H1 (cell line): ENCODE results near the gene EIPR1. TPM values are rescaled to one million over a fixed set of nuclear protein-coding genes. Genes with fewer than 3 reads are reported as not detected.

Experiments used
- CTCF ChIA-PET: fragments of 300-600 bp; sonication (Branson Sonifier 250); formaldehyde crosslinking; loops from one replicate; lab custom pipeline; 2021; ENCODE audit not compliant: partially characterized antibody; lab: Charles Lee
- POLR2A ChIA-PET: fragments of 300-600 bp; sonication (Branson Sonifier 250); formaldehyde crosslinking; loops from one replicate; lab custom pipeline; 2021; ENCODE audit warnings: inconsistent platforms; ENCODE audit not compliant: partially characterized antibody; lab: Charles Lee
- DNase-seq, 2 experiments: peaks; one replicate each; pipeline versions ENCODE4 v3.0.0 to v3.0.0-alpha.2; 2010 to 2022; ENCODE audit warnings: low spot score in 2 of 2, low read depth in 1 of 2, mixed read lengths in 1 of 2
- FAIRE-seq: peaks from 2 replicates; lab custom pipeline; 2011; peaks lifted over from hg19 to GRCh38; lab: Jason Lieb, UNC
- H2AFZ ChIP-seq: 2 replicates; pipeline ENCODE4 v1.8.1; 2012; ENCODE audit warnings: low read length, inconsistent platforms
- H2AK5ac ChIP-seq: 2 replicates; pipeline ENCODE4 v1.6.1; 2013; ENCODE audit warnings: low read depth, low read length
- H2BK120ac ChIP-seq: replicated peaks from 2 replicates; pipeline ENCODE3; 2013; ENCODE audit warnings: low read depth, low read length, inconsistent platforms
- H2BK12ac ChIP-seq: 2 replicates; pipeline ENCODE4 v1.6.1; 2013; ENCODE audit warnings: low read depth, low read length
- H2BK15ac ChIP-seq: 2 replicates; pipeline ENCODE4 v1.6.1; 2013; ENCODE audit warnings: low read length
- H2BK20ac ChIP-seq: 2 replicates; pipeline ENCODE4 v1.6.1; 2013; ENCODE audit warnings: low read length
- H2BK5ac ChIP-seq: 2 replicates; pipeline ENCODE4 v1.6.1; 2013; ENCODE audit warnings: low read depth, low read length
- H3K14ac ChIP-seq: 2 replicates; pipeline ENCODE4 v1.6.1; 2013; ENCODE audit warnings: inconsistent platforms; ENCODE audit not compliant: insufficient read length
- H3K18ac ChIP-seq: 2 replicates; pipeline ENCODE4 v1.6.1; 2013; ENCODE audit warnings: low read length; ENCODE audit errors: extremely low read depth
- H3K23ac ChIP-seq: 2 replicates; pipeline ENCODE4 v1.6.1; 2013; ENCODE audit warnings: inconsistent platforms; ENCODE audit not compliant: insufficient read length
- H3K23me2 ChIP-seq: 2 replicates; pipeline ENCODE4 v1.6.1; 2013; ENCODE audit warnings: low read depth, low read length
- H3K27ac ChIP-seq: 2 replicates; pipeline ENCODE4 v1.6.1; 2011; ENCODE audit warnings: low read depth, low read length, inconsistent platforms
- H3K27me3 ChIP-seq, 4 experiments: replicated peaks in 1 of 4; 1 replicate in 1 of 4; 2 replicates in 3 of 4; pipeline versions ENCODE4 v1.6.1 to v1.8.1; 2011 to 2013; ENCODE audit warnings: low read length in 3 of 4, mild to moderate bottlenecking in 3 of 4, inconsistent platforms in 2 of 4, mixed read lengths in 2 of 4, moderate library complexity in 1 of 4; ENCODE audit not compliant: control insufficient read depth in 3 of 4, insufficient read depth in 3 of 4; ENCODE audit errors: extremely low read depth in 1 of 4
- H3K36me3 ChIP-seq, 4 experiments: 2 replicates each; pipeline versions ENCODE4 v1.6.1 to v1.8.1; 2011 to 2013; ENCODE audit warnings: mild to moderate bottlenecking in 4 of 4, low read length in 3 of 4, moderate library complexity in 2 of 4, control low read depth in 1 of 4, inconsistent platforms in 1 of 4; ENCODE audit not compliant: insufficient read depth in 4 of 4, control insufficient read depth in 2 of 4
- H3K4ac ChIP-seq: replicated peaks from 2 replicates; pipeline ENCODE3; 2013; ENCODE audit warnings: low read length, low read depth, mixed read lengths, inconsistent platforms; ENCODE audit not compliant: insufficient read length
- H3K4me1 ChIP-seq, 4 experiments: replicated peaks in 1 of 4; 1 replicate in 1 of 4; 2 replicates in 3 of 4; pipeline versions ENCODE4 v1.6.1 to v1.8.1; 2011 to 2013; ENCODE audit warnings: low read length in 3 of 4, inconsistent platforms in 2 of 4, mixed read lengths in 1 of 4; ENCODE audit not compliant: insufficient read depth in 4 of 4, control insufficient read depth in 3 of 4
- H3K4me2 ChIP-seq, 2 experiments: 2 replicates each; pipeline versions ENCODE4 v1.6.1 to v1.8.1; 2011 to 2013; ENCODE audit warnings: low read depth in 2 of 2, low read length in 2 of 2, control low read depth in 1 of 2, inconsistent platforms in 1 of 2, mild to moderate bottlenecking in 1 of 2; ENCODE audit not compliant: insufficient read depth in 1 of 2
- H3K4me3 ChIP-seq, 4 experiments: fragments of 200-600, 300-600 bp in 1 of 4; sonication (generic), shearing (Covaris generic), sonication (Bioruptor Twin) in 1 of 4; 2 replicates each; pipeline versions ENCODE4 v1.5.1 to v1.8.1; 2011 to 2016; ENCODE audit warnings: low read length in 4 of 4, low read depth in 3 of 4, control low read depth in 2 of 4, inconsistent platforms in 2 of 4, mild to moderate bottlenecking in 2 of 4, mixed read lengths in 1 of 4, moderate library complexity in 1 of 4; ENCODE audit not compliant: insufficient read depth in 2 of 4; ENCODE audit errors: extremely low read depth in 1 of 4
- H3K56ac ChIP-seq: replicated peaks from 2 replicates; pipeline ENCODE3; 2013; ENCODE audit warnings: low read depth, mild to moderate bottlenecking, mixed read lengths, low read length, inconsistent platforms; ENCODE audit not compliant: insufficient read length
- H3K79me1 ChIP-seq: 2 replicates; pipeline ENCODE4 v1.6.1; 2013; ENCODE audit warnings: low read depth, low read length, control low read depth
- H3K79me2 ChIP-seq, 2 experiments: 2 replicates each; pipeline versions ENCODE4 v1.6.1 to v1.8.1; 2012 to 2013; ENCODE audit warnings: low read length in 2 of 2, mild to moderate bottlenecking in 2 of 2, inconsistent platforms in 1 of 2; ENCODE audit not compliant: insufficient read depth in 2 of 2, control insufficient read depth in 1 of 2
- H3K9ac ChIP-seq, 4 experiments: replicated peaks in 1 of 4; 1 replicate in 1 of 4; 2 replicates in 3 of 4; pipeline versions ENCODE4 v1.6.1 to v1.8.1; 2011 to 2013; ENCODE audit warnings: low read depth in 3 of 4, low read length in 3 of 4, control low read depth in 2 of 4, mild to moderate bottlenecking in 2 of 4, moderate library complexity in 2 of 4, inconsistent platforms in 1 of 4; ENCODE audit errors: extremely low read depth in 1 of 4
- H3K9me3 ChIP-seq, 2 experiments: 2 replicates each; pipeline versions ENCODE4 v1.6.1 to v1.8.1; 2012 to 2013; ENCODE audit warnings: mild to moderate bottlenecking in 2 of 2, moderate library complexity in 2 of 2, control low read depth in 1 of 2, inconsistent platforms in 1 of 2, low read depth in 1 of 2, low read length in 1 of 2, mixed read lengths in 1 of 2; ENCODE audit not compliant: insufficient read depth in 2 of 2
- H4K20me1 ChIP-seq, 2 experiments: replicated peaks in 1 of 2; 2 replicates each; pipeline versions ENCODE3 to v1.8.1; 2011 to 2013; ENCODE audit warnings: inconsistent platforms in 2 of 2, low read length in 2 of 2, mild to moderate bottlenecking in 1 of 2; ENCODE audit not compliant: insufficient read depth in 2 of 2, control insufficient read depth in 1 of 2
- H4K5ac ChIP-seq: 2 replicates; pipeline ENCODE4 v1.6.1; 2013; ENCODE audit warnings: low read length, low read depth, mixed read lengths, inconsistent platforms; ENCODE audit not compliant: insufficient read length
- H4K8ac ChIP-seq: 2 replicates; pipeline ENCODE4 v1.8.0; 2013; ENCODE audit warnings: mild to moderate bottlenecking, moderate library complexity, low read length, inconsistent platforms; ENCODE audit not compliant: insufficient read depth; ENCODE audit errors: extremely low read depth
- H4K91ac ChIP-seq: replicated peaks from 2 replicates; pipeline ENCODE3; 2013; ENCODE audit warnings: low read length, mixed read lengths, inconsistent platforms; ENCODE audit not compliant: insufficient read length
- WGBS, 2 experiments: shearing (Covaris generic) in 1 of 2; methylation state at CpG; one replicate each; pipeline versions ENCODE4 v1.1.6 to v1.1.7; 2013 to 2015; ENCODE audit warnings: low lambda C conversion rate in 2 of 2, mixed read lengths in 2 of 2, inconsistent platforms in 1 of 2, low coverage in 1 of 2, missing lambda C conversion rate in 1 of 2; ENCODE audit not compliant: insufficient replicate concordance in 2 of 2, insufficient coverage in 1 of 2, insufficient read length in 1 of 2; ENCODE audit errors: extremely low coverage in 1 of 2, missing lambda C conversion rate in 1 of 2; 5-methylcytosine and 5-hydroxymethylcytosine counted together
- polyA plus RNA-seq, 7 experiments: library from polyadenylated mRNA; depleted of rRNA in 3 of 7; stranded (reverse) in 5 of 7; unstranded in 2 of 7; fragments of >200 nt in 5 of 7; fragments of 200-250 nt in 2 of 7; gene quantifications; 1 replicate in 5 of 7; 2 replicates in 1 of 7; 4 replicates in 1 of 7; pipeline versions ENCODE4 v1.2.1 to v1.2.3, GENCODE V29; 2011 to 2013; ENCODE audit warnings: missing spikeins in 2 of 7, mixed read lengths in 2 of 7
- total RNA-seq: library from RNA; stranded (reverse); fragmentation: NEBNext Ultra II Directional; extraction: Animal tissue kit (Norgen Biotek cat#: 25700); gene quantifications from 2 replicates; pipeline ENCODE4 v1.2.1, GENCODE V29; 2021

Gene EIPR1
- total and polyA plus RNA-seq, 2 of the 8 experiments (the other 6 are each of a cell fraction or from before 2014, with no cell fraction given) = 26.3 to 56.4 TPM

DNA sequence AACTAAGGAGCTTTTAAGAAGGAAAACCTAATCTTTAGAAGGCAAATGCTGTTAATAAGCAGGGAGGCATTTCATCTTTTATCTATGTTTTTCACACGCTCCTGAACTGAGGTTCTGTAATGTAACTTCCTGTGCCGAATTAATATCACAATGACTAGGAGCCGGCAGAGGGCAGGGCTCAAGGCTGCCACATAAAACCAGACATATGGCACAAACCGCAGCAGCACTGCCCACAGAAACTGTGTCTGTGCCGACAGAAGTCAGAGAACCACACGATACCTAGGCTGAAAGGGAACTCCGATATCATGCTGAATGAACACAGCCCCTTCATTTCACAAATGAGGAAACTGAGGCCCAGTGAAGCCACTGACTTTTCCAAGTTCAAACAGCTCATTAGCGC is 112.1 kb downstream of the EIPR1 start:
- Histone ChIP-seq H3K9me3 (no peaks in the 10 kb centered on the region), H3K4me1 (peaks cover 9 to 24% (median 16%) of the 10 kb centered on the region in 4 experiments), H3K14ac (no peak overlapping the region), H3K23me2 (no peaks in the 10 kb centered on the region), H2BK5ac (no peak overlapping the region), H3K36me3 (no peaks in the 10 kb centered on the region), H2AFZ (no peak overlapping the region), H2BK20ac (no peak overlapping the region), H3K23ac (no peak overlapping the region), H3K18ac (no peak overlapping the region), H3K27ac (no peak overlapping the region), H3K9ac (no peak overlapping the region; a peak in 1 of 7 replicates), H3K79me1 (peaks cover 10% of the 10 kb centered on the region; the same call in 1 of the 2 replicates), H2BK120ac (no peak overlapping the region), H3K79me2 (0 out of 4 replicates have a peak, but pooled peaks cover 0 to 4% of the 10 kb centered on the region in 2 experiments), H2AK5ac (no peak overlapping the region), H3K4me2 (peak overlapping the region; percentile 28 to 45; a peak in 3 of 4 replicates), H2BK15ac (no peak overlapping the region), H4K91ac (no peak overlapping the region), H2BK12ac (no peak overlapping the region), H4K5ac (no peak overlapping the region), H4K20me1 (peaks cover 2 to 11% of the 10 kb centered on the region in 2 experiments), H4K8ac (no peak overlapping the region), H3K4me3 (no peak overlapping the region), H3K56ac (no peak overlapping the region), H3K27me3 (peaks cover 0 to 7% (median 3%) of the 10 kb centered on the region in 4 experiments; a peak in 2 of 7 replicates), H3K4ac (no peak overlapping the region)
- no peak for DNase-seq
- ChIA-PET POLR2A (interaction anchor here (0.5 to 1.2 kb wide), 3 partner anchors 63 to 113 kb away, joined by 3 read pairs; no protein-coding TSS in a partner anchor), CTCF (interaction anchor here (1.0 to 1.4 kb wide), 3 partner anchors 11 to 68 kb away, joined by 3 to 5 read pairs (median 3); no protein-coding TSS in a partner anchor)
- no peak for FAIRE-seq
- 89% methylated on average over 8 of the region's 8 CpGs; no CpG with 5 or more reads in 1 of the 2 experiments for WGBS, 2 experiments
